ENCODE measurements around the gene BORCS5.

Gene BORCS5

DNA sequence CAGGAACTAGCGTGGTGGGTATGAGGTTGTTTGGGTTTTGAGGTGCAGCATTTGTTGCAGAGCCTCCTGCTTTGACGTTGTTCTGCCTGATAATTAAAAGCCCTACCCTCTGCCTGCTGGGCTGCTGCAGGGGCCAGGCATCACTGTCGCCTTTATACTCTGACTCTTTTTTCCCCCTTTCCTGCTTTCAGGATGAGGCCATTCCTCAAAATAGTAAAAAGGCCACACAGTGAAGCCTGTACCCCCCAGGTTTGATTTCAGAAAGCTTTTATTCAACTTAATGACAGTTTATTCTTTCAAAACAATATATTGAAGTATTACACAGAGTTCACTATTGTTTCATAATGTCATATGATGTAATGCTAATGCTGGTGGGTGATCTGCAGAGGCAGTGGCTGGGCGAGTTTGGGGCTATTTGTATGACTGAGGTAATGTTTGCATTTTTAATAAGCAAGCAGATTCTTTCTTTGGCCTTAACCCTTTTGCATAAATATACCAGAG lies 9.1 kb downstream of the BORCS5 start:
- TF ChIP-seq, protein P1, sequence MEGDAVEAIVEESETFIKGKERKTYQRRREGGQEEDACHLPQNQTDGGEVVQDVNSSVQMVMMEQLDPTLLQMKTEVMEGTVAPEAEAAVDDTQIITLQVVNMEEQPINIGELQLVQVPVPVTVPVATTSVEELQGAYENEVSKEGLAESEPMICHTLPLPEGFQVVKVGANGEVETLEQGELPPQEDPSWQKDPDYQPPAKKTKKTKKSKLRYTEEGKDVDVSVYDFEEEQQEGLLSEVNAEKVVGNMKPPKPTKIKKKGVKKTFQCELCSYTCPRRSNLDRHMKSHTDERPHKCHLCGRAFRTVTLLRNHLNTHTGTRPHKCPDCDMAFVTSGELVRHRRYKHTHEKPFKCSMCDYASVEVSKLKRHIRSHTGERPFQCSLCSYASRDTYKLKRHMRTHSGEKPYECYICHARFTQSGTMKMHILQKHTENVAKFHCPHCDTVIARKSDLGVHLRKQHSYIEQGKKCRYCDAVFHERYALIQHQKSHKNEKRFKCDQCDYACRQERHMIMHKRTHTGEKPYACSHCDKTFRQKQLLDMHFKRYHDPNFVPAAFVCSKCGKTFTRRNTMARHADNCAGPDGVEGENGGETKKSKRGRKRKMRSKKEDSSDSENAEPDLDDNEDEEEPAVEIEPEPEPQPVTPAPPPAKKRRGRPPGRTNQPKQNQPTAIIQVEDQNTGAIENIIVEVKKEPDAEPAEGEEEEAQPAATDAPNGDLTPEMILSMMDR (IDR thresholded peaks at IDR 0.05; ENCODE audit: extremely low read depth, insufficient read depth, missing control alignments), result no peak
- in situ Hi-C loops (cut with MboI; ENCODE audit: low pct_unique_long_range_greater_than_20kb, low sequenced_read_pairs, unreplicated experiment), result no loop called here
- DNase-seq (ENCODE audit: low spot score), result peak; percentile 27

DNA sequence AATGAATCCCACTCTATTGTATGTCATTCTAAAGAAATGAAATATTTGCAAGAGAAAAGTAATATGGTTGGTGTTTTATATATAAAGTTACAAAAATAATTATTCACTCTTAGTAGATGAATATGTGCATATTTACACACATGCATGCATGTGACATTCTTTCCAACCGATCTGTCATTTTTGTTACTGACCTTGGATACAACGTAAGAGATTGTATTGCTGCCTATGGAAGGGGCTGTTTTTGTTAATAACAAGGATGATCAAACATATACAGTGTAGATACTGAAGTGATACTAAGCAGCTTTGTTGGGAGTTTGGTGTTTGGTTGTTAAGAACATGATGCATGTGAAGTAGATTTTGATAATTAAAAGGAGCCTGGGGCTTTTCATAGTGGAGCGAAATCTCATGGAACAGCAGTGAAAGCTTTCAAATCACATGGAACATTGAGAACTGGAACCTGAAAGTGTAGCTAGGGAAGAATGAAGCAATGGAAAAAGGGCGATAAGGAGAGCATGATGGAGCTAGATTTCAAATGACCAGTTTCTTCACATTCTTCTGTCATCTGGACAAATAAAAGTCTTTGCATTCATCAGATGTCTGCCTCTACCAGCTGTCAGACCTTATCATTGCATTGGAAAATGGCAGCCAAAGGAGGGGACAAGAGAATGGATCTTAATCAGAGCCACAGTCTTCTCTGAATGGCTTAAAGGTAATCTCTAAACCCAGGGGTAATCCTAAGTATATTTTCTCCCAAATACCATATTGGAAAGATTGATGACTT lies 10.0 kb downstream of the BORCS5 start:
- DNase-seq (ENCODE audit: low spot score), result no peak
- in situ Hi-C loops (cut with MboI; ENCODE audit: low pct_unique_long_range_greater_than_20kb, low sequenced_read_pairs, unreplicated experiment), result no loop called here
- TF ChIP-seq, protein P1 (IDR thresholded peaks at IDR 0.05; ENCODE audit: extremely low read depth, insufficient read depth, missing control alignments), result no peak

DNA sequence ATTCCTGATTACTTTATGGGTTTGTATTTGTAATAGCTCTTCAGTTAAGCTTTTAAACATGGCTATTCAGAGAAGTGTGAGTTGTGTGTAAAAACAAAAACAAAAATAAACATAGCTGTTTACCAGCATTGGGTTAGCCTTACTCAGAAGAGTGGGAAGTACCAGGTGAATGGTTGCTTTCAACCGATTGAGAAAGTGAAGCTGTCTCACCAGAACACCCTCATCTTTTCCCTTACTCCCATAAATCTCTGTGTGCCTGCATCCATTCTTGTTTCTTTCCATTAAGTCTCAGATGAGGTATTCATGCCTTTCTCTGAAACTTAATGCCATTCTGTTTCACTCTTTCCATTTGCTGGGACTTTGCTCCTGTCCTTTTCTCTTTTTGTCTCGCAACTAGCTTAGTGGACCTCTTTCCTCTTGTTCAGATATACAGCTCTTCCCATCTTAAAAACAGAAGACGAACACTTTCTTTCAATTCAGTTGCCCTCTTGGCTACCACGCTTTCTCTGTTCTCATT lies 10.7 kb downstream of the BORCS5 start:
- TF ChIP-seq, protein P1 (IDR thresholded peaks at IDR 0.05; ENCODE audit: extremely low read depth, insufficient read depth, missing control alignments), result no peak
- in situ Hi-C loops (cut with MboI; ENCODE audit: low pct_unique_long_range_greater_than_20kb, low sequenced_read_pairs, unreplicated experiment), result no loop called here
- no peak for DNase-seq (ENCODE audit: low spot score)

DNA sequence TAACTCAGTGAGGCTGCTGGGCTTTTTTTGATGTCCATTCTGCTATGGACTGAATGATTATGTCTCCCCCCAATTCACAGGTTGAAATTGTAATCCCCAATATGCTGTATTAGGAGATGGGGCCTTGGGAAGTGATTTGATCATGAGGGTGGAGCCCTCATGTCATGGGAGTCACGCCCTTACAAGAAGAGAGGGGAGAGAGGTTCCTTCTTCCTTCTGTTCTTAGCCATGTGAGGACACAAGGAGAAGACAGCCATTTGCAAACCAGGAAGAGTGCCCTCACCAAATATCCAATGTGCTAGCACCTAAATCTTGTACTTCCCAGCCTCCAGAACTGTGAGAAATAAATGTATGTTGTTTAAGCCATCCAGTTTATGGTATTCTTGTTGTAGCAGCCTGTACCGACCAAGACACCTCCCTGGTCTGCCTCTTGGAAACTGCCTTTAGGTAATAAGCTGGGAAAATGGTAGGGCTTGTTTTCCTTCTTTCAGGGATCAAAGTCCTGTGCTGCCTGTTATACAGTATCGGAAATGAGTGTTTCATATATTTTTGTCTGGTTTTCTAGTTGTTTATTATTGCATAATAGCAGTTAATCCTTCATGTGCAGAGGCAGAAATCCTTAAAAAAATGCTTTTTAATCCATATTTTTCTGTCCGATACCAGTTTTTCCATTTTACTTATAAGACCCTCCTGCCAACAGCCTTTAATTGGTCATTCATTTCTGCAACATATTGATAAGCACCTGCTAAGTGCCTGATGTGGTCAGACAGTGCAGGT lies 16.3 kb downstream of the BORCS5 start:
- TF ChIP-seq, protein P1 (IDR thresholded peaks at IDR 0.05; ENCODE audit: extremely low read depth, insufficient read depth, missing control alignments), result no peak
- in situ Hi-C loops (cut with MboI; ENCODE audit: low pct_unique_long_range_greater_than_20kb, low sequenced_read_pairs, unreplicated experiment), result loop anchor here (10.0 kb wide), 1 partner anchor 342 kb away; the partner anchor contains the start of gene CDKN1B
- no peak for DNase-seq (ENCODE audit: low spot score)

DNA sequence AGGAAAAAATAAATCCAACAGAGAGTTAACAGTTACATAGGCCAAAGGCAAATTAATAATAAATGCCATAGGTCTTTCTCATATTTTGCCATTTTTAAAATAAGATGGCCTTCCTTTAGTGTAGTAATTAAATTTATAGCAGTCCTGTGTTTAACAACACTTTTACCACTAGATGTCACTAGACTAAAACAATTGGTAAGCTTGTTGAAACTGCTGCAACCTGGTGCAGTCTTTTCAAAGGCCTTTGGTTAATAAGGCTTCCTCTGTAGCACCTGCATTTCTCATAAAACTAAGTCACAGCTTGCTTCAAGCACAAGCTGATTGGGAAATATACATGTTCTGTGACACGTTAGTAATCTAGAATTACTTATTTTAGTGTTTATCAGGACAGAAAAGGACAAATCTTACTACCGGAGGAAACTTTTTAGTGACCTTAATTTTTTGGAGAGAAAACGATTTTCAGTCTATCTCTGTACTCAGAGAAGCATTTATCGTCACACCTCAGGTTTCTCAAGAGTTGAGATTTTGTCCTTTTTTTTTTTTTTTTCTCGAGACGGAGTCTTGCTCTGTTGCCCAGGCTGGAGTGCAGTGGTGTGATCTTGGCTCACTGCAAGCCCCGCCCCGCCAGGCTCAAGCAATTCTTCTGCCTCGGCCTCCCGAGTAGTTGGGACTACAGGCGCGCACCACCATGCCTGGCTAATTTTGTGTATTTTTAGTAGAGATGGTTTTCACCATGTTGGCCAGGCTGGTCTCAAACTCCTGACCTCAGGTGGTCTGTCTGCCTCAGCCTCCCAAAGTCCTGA lies 20.0 kb downstream of the BORCS5 start:
- TF ChIP-seq, protein P1 (IDR thresholded peaks at IDR 0.05; ENCODE audit: extremely low read depth, insufficient read depth, missing control alignments), result peak; percentile 51
- DNase-seq (ENCODE audit: low spot score), result peak; percentile 67
- in situ Hi-C loops (cut with MboI; ENCODE audit: low pct_unique_long_range_greater_than_20kb, low sequenced_read_pairs, unreplicated experiment), result loop anchor here (10.0 to 25.0 kb wide), 2 partner anchors 185 to 338 kb away; partner anchors contain the start of genes CDKN1B and DUSP16

DNA sequence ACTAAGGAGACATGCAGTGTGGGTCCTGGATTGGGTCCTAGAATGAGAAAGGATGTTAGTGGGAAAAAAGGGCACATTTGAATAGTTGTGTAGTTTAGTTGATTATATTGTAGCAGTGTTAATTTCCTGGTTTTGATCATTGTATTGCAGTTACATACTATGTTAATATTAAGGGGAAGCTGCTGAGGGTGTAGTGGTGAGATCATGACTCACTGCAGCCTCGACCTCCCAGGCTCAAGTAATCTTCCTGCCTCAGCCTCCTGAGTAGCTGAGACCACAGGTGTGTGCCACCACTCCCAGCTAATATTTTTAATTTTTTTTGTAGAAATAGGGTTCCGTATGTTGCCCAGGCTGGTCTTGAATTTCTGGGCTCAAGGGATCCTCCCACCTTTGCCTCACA lies 21.7 kb downstream of the BORCS5 start:
- TF ChIP-seq, protein P1 (IDR thresholded peaks at IDR 0.05; ENCODE audit: extremely low read depth, insufficient read depth, missing control alignments), result no peak
- in situ Hi-C loops (cut with MboI; ENCODE audit: low pct_unique_long_range_greater_than_20kb, low sequenced_read_pairs, unreplicated experiment), result loop anchor here (10.0 to 25.0 kb wide), 2 partner anchors 184 to 336 kb away; partner anchors contain the start of genes CDKN1B and DUSP16
- DNase-seq (ENCODE audit: low spot score), result no peak

All from GM13977 (cell line).